ENCODE measurements around the gene GABRG3. TPM values are rescaled to one million over a fixed set of nuclear protein-coding genes. Genes with fewer than 3 reads are reported as not detected.

The GABRG3 gene
- total and polyA plus RNA-seq, 2 experiments from 2014 or later = 0.10 to 1.4 TPM

GRCh38 chr15:26921433-26921832, 49.5 kb upstream of the GABRG3 start:
- Histone ChIP-seq H3F3A (replicated peaks; ENCODE audit: low read depth) (no peaks in the 10 kb centered on the region), H3K4me2 (no peak overlapping the region), H3K79me2 (replicated peaks; ENCODE audit: insufficient read depth) (no peaks in the 10 kb centered on the region), H4K20me1 (replicated peaks; ENCODE audit: insufficient read depth) (no peaks in the 10 kb centered on the region), H3K27ac (ENCODE audit: low read depth) (no peak overlapping the region), H3K4me1 (ENCODE audit: insufficient read depth) (no peaks in the 10 kb centered on the region), H2AFZ (no peak overlapping the region), H3K9me2 (ENCODE audit: insufficient read depth) (no peaks in the 10 kb centered on the region), H3K4me3 (no peak overlapping the region), H3K27me3 (ENCODE audit: insufficient read depth) (no peaks in the 10 kb centered on the region), H3K36me3 (ENCODE audit: insufficient read depth) (no peaks in the 10 kb centered on the region)
- no peak for TF ChIP-seq POLR2AphosphoS5 (IDR thresholded peaks at IDR 0.05; ENCODE audit: low read depth)
- no peak for TF ChIP-seq STAT1 (IDR thresholded peaks at IDR 0.05; ENCODE audit: unreplicated experiment)
- no peak for TF ChIP-seq JUNB (IDR thresholded peaks at IDR 0.05; ENCODE audit: unreplicated experiment)
- TF ChIP-seq CREB1 (CRISPR knock-in tag; IDR thresholded peaks at IDR 0.05; ENCODE audit: low read depth) = no peak
- TF ChIP-seq, protein P1, sequence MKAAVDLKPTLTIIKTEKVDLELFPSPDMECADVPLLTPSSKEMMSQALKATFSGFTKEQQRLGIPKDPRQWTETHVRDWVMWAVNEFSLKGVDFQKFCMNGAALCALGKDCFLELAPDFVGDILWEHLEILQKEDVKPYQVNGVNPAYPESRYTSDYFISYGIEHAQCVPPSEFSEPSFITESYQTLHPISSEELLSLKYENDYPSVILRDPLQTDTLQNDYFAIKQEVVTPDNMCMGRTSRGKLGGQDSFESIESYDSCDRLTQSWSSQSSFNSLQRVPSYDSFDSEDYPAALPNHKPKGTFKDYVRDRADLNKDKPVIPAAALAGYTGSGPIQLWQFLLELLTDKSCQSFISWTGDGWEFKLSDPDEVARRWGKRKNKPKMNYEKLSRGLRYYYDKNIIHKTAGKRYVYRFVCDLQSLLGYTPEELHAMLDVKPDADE (IDR thresholded peaks at IDR 0.05) = no peak
- no peak for TF ChIP-seq NANOG (IDR thresholded peaks at IDR 0.05; ENCODE audit: borderline replicate concordance)
- TF ChIP-seq, protein P2, sequence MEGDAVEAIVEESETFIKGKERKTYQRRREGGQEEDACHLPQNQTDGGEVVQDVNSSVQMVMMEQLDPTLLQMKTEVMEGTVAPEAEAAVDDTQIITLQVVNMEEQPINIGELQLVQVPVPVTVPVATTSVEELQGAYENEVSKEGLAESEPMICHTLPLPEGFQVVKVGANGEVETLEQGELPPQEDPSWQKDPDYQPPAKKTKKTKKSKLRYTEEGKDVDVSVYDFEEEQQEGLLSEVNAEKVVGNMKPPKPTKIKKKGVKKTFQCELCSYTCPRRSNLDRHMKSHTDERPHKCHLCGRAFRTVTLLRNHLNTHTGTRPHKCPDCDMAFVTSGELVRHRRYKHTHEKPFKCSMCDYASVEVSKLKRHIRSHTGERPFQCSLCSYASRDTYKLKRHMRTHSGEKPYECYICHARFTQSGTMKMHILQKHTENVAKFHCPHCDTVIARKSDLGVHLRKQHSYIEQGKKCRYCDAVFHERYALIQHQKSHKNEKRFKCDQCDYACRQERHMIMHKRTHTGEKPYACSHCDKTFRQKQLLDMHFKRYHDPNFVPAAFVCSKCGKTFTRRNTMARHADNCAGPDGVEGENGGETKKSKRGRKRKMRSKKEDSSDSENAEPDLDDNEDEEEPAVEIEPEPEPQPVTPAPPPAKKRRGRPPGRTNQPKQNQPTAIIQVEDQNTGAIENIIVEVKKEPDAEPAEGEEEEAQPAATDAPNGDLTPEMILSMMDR (conservative IDR thresholded peaks at IDR 0.05; ENCODE audit: low read depth in 2 of 2) = no peak
- no peak for TF ChIP-seq ZNF331 (CRISPR knock-in tag; IDR thresholded peaks at IDR 0.05; ENCODE audit: low read depth)
- no peak for TF ChIP-seq ZNF114 (CRISPR knock-in tag; IDR thresholded peaks at IDR 0.05)
- TF ChIP-seq, protein P3, sequence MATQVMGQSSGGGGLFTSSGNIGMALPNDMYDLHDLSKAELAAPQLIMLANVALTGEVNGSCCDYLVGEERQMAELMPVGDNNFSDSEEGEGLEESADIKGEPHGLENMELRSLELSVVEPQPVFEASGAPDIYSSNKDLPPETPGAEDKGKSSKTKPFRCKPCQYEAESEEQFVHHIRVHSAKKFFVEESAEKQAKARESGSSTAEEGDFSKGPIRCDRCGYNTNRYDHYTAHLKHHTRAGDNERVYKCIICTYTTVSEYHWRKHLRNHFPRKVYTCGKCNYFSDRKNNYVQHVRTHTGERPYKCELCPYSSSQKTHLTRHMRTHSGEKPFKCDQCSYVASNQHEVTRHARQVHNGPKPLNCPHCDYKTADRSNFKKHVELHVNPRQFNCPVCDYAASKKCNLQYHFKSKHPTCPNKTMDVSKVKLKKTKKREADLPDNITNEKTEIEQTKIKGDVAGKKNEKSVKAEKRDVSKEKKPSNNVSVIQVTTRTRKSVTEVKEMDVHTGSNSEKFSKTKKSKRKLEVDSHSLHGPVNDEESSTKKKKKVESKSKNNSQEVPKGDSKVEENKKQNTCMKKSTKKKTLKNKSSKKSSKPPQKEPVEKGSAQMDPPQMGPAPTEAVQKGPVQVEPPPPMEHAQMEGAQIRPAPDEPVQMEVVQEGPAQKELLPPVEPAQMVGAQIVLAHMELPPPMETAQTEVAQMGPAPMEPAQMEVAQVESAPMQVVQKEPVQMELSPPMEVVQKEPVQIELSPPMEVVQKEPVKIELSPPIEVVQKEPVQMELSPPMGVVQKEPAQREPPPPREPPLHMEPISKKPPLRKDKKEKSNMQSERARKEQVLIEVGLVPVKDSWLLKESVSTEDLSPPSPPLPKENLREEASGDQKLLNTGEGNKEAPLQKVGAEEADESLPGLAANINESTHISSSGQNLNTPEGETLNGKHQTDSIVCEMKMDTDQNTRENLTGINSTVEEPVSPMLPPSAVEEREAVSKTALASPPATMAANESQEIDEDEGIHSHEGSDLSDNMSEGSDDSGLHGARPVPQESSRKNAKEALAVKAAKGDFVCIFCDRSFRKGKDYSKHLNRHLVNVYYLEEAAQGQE (IDR thresholded peaks at IDR 0.05; ENCODE audit: unreplicated experiment) = no peak
- TF ChIP-seq, protein P4, sequence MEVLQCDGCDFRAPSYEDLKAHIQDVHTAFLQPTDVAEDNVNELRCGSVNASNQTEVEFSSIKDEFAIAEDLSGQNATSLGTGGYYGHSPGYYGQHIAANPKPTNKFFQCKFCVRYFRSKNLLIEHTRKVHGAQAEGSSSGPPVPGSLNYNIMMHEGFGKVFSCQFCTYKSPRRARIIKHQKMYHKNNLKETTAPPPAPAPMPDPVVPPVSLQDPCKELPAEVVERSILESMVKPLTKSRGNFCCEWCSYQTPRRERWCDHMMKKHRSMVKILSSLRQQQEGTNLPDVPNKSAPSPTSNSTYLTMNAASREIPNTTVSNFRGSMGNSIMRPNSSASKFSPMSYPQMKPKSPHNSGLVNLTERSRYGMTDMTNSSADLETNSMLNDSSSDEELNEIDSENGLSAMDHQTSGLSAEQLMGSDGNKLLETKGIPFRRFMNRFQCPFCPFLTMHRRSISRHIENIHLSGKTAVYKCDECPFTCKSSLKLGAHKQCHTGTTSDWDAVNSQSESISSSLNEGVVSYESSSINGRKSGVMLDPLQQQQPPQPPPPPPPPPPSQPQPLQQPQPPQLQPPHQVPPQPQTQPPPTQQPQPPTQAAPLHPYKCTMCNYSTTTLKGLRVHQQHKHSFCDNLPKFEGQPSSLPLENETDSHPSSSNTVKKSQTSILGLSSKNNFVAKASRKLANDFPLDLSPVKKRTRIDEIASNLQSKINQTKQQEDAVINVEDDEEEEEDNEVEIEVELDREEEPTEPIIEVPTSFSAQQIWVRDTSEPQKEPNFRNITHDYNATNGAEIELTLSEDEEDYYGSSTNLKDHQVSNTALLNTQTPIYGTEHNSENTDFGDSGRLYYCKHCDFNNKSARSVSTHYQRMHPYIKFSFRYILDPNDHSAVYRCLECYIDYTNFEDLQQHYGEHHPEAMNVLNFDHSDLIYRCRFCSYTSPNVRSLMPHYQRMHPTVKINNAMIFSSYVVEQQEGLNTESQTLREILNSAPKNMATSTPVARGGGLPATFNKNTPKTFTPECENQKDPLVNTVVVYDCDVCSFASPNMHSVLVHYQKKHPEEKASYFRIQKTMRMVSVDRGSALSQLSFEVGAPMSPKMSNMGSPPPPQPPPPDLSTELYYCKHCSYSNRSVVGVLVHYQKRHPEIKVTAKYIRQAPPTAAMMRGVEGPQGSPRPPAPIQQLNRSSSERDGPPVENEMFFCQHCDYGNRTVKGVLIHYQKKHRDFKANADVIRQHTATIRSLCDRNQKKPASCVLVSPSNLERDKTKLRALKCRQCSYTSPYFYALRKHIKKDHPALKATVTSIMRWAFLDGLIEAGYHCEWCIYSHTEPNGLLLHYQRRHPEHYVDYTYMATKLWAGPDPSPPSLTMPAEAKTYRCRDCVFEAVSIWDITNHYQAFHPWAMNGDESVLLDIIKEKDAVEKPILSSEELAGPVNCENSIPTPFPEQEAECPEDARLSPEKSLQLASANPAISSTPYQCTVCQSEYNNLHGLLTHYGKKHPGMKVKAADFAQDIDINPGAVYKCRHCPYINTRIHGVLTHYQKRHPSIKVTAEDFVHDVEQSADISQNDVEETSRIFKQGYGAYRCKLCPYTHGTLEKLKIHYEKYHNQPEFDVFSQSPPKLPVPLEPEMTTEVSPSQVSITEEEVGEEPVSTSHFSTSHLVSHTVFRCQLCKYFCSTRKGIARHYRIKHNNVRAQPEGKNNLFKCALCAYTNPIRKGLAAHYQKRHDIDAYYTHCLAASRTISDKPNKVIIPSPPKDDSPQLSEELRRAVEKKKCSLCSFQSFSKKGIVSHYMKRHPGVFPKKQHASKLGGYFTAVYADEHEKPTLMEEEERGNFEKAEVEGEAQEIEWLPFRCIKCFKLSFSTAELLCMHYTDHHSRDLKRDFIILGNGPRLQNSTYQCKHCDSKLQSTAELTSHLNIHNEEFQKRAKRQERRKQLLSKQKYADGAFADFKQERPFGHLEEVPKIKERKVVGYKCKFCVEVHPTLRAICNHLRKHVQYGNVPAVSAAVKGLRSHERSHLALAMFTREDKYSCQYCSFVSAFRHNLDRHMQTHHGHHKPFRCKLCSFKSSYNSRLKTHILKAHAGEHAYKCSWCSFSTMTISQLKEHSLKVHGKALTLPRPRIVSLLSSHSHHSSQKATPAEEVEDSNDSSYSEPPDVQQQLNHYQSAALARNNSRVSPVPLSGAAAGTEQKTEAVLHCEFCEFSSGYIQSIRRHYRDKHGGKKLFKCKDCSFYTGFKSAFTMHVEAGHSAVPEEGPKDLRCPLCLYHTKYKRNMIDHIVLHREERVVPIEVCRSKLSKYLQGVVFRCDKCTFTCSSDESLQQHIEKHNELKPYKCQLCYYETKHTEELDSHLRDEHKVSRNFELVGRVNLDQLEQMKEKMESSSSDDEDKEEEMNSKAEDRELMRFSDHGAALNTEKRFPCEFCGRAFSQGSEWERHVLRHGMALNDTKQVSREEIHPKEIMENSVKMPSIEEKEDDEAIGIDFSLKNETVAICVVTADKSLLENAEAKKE (CRISPR knock-in tag; IDR thresholded peaks at IDR 0.05) = no peak
- H3K9me3 Mint-ChIP-seq = peaks cover 12% of the 10 kb centered on the region
- no peaks in the 10 kb centered on the region for H3K4me1 Mint-ChIP-seq
- peaks cover 3% of the 10 kb centered on the region for H3K27me3 Mint-ChIP-seq (ENCODE audit: insufficient read depth, low read depth, poor library complexity)
- H3K36me3 Mint-ChIP-seq (ENCODE audit: low read depth) = no peaks in the 10 kb centered on the region; the same call in 2 of the 3 replicates
- DNase-seq (ENCODE audit: low spot score) = no peak
- H3K4me3 Mint-ChIP-seq = no peak overlapping the region
- no peak overlapping the region for H3K27ac Mint-ChIP-seq
- ATAC-seq = no peak

All from GM23338 (cell line).